Heart right ventricle (tissue), 16 donors: ENCODE data around the gene SPIRE2. TPM values are rescaled to one million over a fixed set of nuclear protein-coding genes. Genes with fewer than 3 reads are reported as not detected.

Source experiments
- ATAC-seq, 8 donors: fragments of 200-7000 bp; cut with Tn5 transposase; one replicate each; pipeline ENCODE4 v1.9.1; 2020; ENCODE audit warnings: mild to moderate bottlenecking in 8 of 8, moderate library complexity in 8 of 8, moderate number of reproducible peaks in 1 of 8
- DNase-seq, 2 donors: peaks; one replicate each; pipeline ENCODE4 v3.0.0-alpha.2; 2020
- H3K27ac ChIP-seq, 10 donors: fragments of 200-600 bp; sonication (generic) in 2 of 10; one replicate each; pipeline versions ENCODE4 v1.5.0 to v1.8.0; 2020 to 2022; ENCODE audit warnings: mild to moderate bottlenecking in 3 of 10
- H3K27me3 ChIP-seq, 7 donors: fragments of 200-600 bp; one replicate each; pipeline ENCODE4 v1.8.0; 2021 to 2022; ENCODE audit warnings: mild to moderate bottlenecking in 2 of 7
- H3K36me3 ChIP-seq, 9 donors: fragments of 200-600 bp; sonication (generic) in 1 of 9; one replicate each; pipeline versions ENCODE4 v1.5.0 to v1.8.0; 2020 to 2022; ENCODE audit warnings: mild to moderate bottlenecking in 2 of 9
- H3K4me1 ChIP-seq, 9 donors: fragments of 200-600 bp; sonication (generic) in 1 of 9; one replicate each; pipeline versions ENCODE4 v1.5.0 to v1.8.0; 2020 to 2022; ENCODE audit warnings: mild to moderate bottlenecking in 4 of 9
- H3K4me3 ChIP-seq, 10 donors: fragments of 200-600 bp; sonication (generic) in 2 of 10; one replicate each; pipeline versions ENCODE4 v1.5.0 to v1.8.0; 2020 to 2022; ENCODE audit warnings: mild to moderate bottlenecking in 7 of 10, moderate library complexity in 2 of 10
- H3K9me3 ChIP-seq, 11 donors: fragments of 200-600 bp in 10 of 11; sonication (generic) in 2 of 11; one replicate each; pipeline versions ENCODE4 v1.5.0 to v1.8.0; 2013 to 2022; ENCODE audit warnings: mild to moderate bottlenecking in 2 of 11, control low read depth in 1 of 11, moderate library complexity in 1 of 11
- CTCF ChIP-seq, 9 donors: fragments of 200-600 bp; sonication (generic) in 2 of 9; IDR thresholded peaks; one replicate each; pipeline versions ENCODE4 v1.5.0 to v1.8.0; 2021 to 2022; ENCODE audit warnings: antibody characterized with exemption in 9 of 9, mild to moderate bottlenecking in 5 of 9, moderate library complexity in 1 of 9
- WGBS, 2 donors: extraction: QIAGEN DNeasy Blood & Tissue Kit; methylation state at CpG; one replicate each; pipeline ENCODE4 v1.1.7; 2013; ENCODE audit warnings: inconsistent platforms in 1 of 2; 5-methylcytosine and 5-hydroxymethylcytosine counted together
- intact Hi-C, 10 donors: fragments of 100-400 bp; cut with DNase I; formaldehyde crosslinking; loops; one replicate each; pipeline versions ENCODE4 v1.11.1 to v1.14.2; 2022
- polyA plus RNA-seq, 2 donors: library from polyadenylated mRNA; stranded (reverse); fragments of 200-250 nt; gene quantifications; one replicate each; pipeline ENCODE4 v1.2.3, GENCODE V29; 2013
- total RNA-seq, 10 donors: library from RNA; stranded (reverse); fragmentation: NEBNext Ultra II Directional in 3 of 10; extraction: Animal tissue kit (Norgen Biotek cat#: 25700) in 3 of 10; gene quantifications; one replicate each; pipeline versions ENCODE4 v1.2.1 to v1.2.4, GENCODE V29; 2021 to 2023
- donor health status: Arrhythmogenic right ventricular cardiomyopathy.
- donor health status: ischemic (EF 13 %, LVEDD 7.1; RV severe dilation, severe dysfunction).
- donor health status: healthy with polysubstance abuse.
- donor health status: DM: no; HTN: yes; CAD: no.
- donor health status: DM: no; HTN: no; CAD: no.
- donor health status: ischemic (EF 25% LVEDD 6.9; RV normal size, moderate dysfunction).
- donor health status: ischemic (EF 25% LVEDD 5.7; RV mildly dilated, moderate dysfunction).
- donor health status: healthy.
- donor health status: DM: yes; HTN: yes; CAD: no.
- donor health status: Ischemic cardiomyopathy.
- donor health status: ischemic (EF 35%, LVEDD 5.7; RV mildly dilated, moderate dysfunction).
- donor health status: nonischemic (EF 11% LVEDD 7.7; RV severe dilation, severe dysfunction).
- donor health status: DM: yes; HTN: yes; CAD: no.
- donor health status: PGD.
- donor health status: ischemic (EF 29% LVEDD 5.4; RV normal size, mild dysfunction).
- donor health status: nonischemic (EF 23%, LVEDD 6.1; RV moderate dilation, normal function).

SPIRE2 gene
- total and polyA plus RNA-seq, 12 donors = 0.46 to 1.9 (median 1.2) TPM

- DNase-seq (no peak), ATAC-seq (peak in 2 of 8 donors; percentile 25 to 53)
- H3K4me1 ChIP-seq = peaks cover 0 to 10% (median 0%) of the 10 kb centered on the region in 9 donors
- TF ChIP-seq CTCF (IDR thresholded peaks at IDR 0.05) = no peak
- no peak overlapping the region for H3K27ac ChIP-seq
- no peaks in the 10 kb centered on the region for H3K9me3 ChIP-seq
- no peak overlapping the region for H3K4me3 ChIP-seq
- H3K36me3 ChIP-seq = peaks cover 0 to 100% (median 76%) of the 10 kb centered on the region in 9 donors
- intact Hi-C loops = no loop called here
- 95 to 96% methylated on average over 45 of the region's 45 CpGs for WGBS, 2 donors
- H3K27me3 ChIP-seq = no peaks in the 10 kb centered on the region
These were observed 65.6 kb downstream of the SPIRE2 start for GRCh38 chr16:89893642-89894548.

- H3K4me3 ChIP-seq = no peak overlapping the region
- DNase-seq (no peak), ATAC-seq (no peak)
- peaks cover 3 to 100% (median 80%) of the 10 kb centered on the region in 9 donors for H3K36me3 ChIP-seq
- intact Hi-C loops = no loop called here
- no peak overlapping the region for H3K27ac ChIP-seq
- TF ChIP-seq CTCF (IDR thresholded peaks at IDR 0.05) = no peak
- peaks cover 0 to 6% (median 0%) of the 10 kb centered on the region in 9 donors for H3K4me1 ChIP-seq
- H3K9me3 ChIP-seq = no peaks in the 10 kb centered on the region
- 94 to 95% methylated on average over 26 of the region's 26 CpGs for WGBS, 2 donors
- no peaks in the 10 kb centered on the region for H3K27me3 ChIP-seq
These were observed 67.4 kb downstream of the SPIRE2 start for GRCh38 chr16:89895482-89896250.

- DNase-seq (no peak), ATAC-seq (no peak)
- H3K36me3 ChIP-seq = peaks cover 7 to 91% (median 75%) of the 10 kb centered on the region in 9 donors
- H3K9me3 ChIP-seq = no peaks in the 10 kb centered on the region
- no peak overlapping the region for H3K4me3 ChIP-seq
- intact Hi-C loops = no loop called here
- WGBS, 2 donors = 96% methylated on average over 11 of the region's 11 CpGs
- H3K27me3 ChIP-seq = no peaks in the 10 kb centered on the region
- no peak for TF ChIP-seq CTCF (IDR thresholded peaks at IDR 0.05)
- no peak overlapping the region for H3K27ac ChIP-seq
- H3K4me1 ChIP-seq = no peaks in the 10 kb centered on the region
These were observed 68.9 kb downstream of the SPIRE2 start for GRCh38 chr16:89897204-89897603.

GRCh38 chr16:89898201-89898967 is 70.1 kb downstream of the SPIRE2 start:
- DNase-seq (no peak), ATAC-seq (peak in 1 of 8 donors; percentile 53)
- WGBS, 2 donors = 95 to 96% methylated on average over 36 of the region's 36 CpGs
- peaks cover 7 to 90% (median 71%) of the 10 kb centered on the region in 9 donors for H3K36me3 ChIP-seq
- H3K27ac ChIP-seq = no peak overlapping the region
- no peak overlapping the region for H3K4me3 ChIP-seq
- H3K27me3 ChIP-seq = no peaks in the 10 kb centered on the region
- intact Hi-C loops = no loop called here
- no peak for TF ChIP-seq CTCF (IDR thresholded peaks at IDR 0.05)
- H3K4me1 ChIP-seq = no peaks in the 10 kb centered on the region
- H3K9me3 ChIP-seq = no peaks in the 10 kb centered on the region
